ENCODE results near the gene TUB. TPM values are rescaled to one million over a fixed set of nuclear protein-coding genes. Genes with fewer than 3 reads are reported as not detected.

The TUB gene
- total and polyA plus RNA-seq, 2 donors (not counting 1 experiment from before 2014, with no cell fraction given): 0.06 to 0.10 TPM

GRCh38 chr11:8100605-8101004 is 19.6 kb downstream of the TUB start:
- TF ChIP-seq EZH2 (IDR thresholded peaks at IDR 0.05; ENCODE audit: borderline replicate concordance, insufficient read depth, low read depth, low read length, poor library complexity, severe bottlenecking): no peak
- TF ChIP-seq CTCF (IDR thresholded peaks at IDR 0.05): no peak
- Histone ChIP-seq H3K4me3 (ENCODE audit: control extremely low read depth in 1 of 5, extremely low read depth in 1 of 5, insufficient read depth in 1 of 5, low read depth in 2 of 5, low read length in 4 of 5) (no peak overlapping the region), H2AFZ (ENCODE audit: insufficient read depth, low read depth, low read length, poor library complexity, severe bottlenecking) (no peak overlapping the region), H3K4me2 (replicated peaks; ENCODE audit: low read depth, low read length, poor library complexity, severe bottlenecking) (no peak overlapping the region), H3K36me3 (replicated peaks in 1 of 2; ENCODE audit: control extremely low read depth in 1 of 2, control insufficient read depth in 1 of 2, extremely low read depth in 1 of 2, insufficient read depth in 2 of 2, low read length in 1 of 2) (peaks cover 0 to 10% of the 10 kb centered on the region in 2 experiments), H3K9me3 (ENCODE audit: control extremely low read depth in 1 of 3, control insufficient read depth in 2 of 3, insufficient read depth in 1 of 3, low read length in 2 of 3) (no peaks in the 10 kb centered on the region), H3K27ac (ENCODE audit: low read length in 2 of 2) (no peak overlapping the region), H3K4me1 (ENCODE audit: control insufficient read depth in 2 of 2, insufficient read depth in 2 of 2, low read length in 2 of 2) (no peaks in the 10 kb centered on the region), H3K79me2 (ENCODE audit: control insufficient read depth, insufficient read depth, low read length) (no peaks in the 10 kb centered on the region), H3K9ac (ENCODE audit: low read length) (no peak overlapping the region), H3K27me3 (replicated peaks in 1 of 4; ENCODE audit: control extremely low read depth in 1 of 4, control insufficient read depth in 3 of 4, insufficient read depth in 4 of 4, low read length in 3 of 4) (no peaks in the 10 kb centered on the region), H4K20me1 (ENCODE audit: control insufficient read depth, insufficient read depth, low read length, poor library complexity, severe bottlenecking) (no peaks in the 10 kb centered on the region)
- no peaks in the 10 kb centered on the region for H3K4me1 Mint-ChIP-seq
- 96% methylated on average over 7 of the region's 8 CpGs for WGBS (ENCODE audit: insufficient coverage)
- intact Hi-C loops (cut with micrococcal nuclease): no loop called here
- no peak overlapping the region for H3K4me3 Mint-ChIP-seq
- ATAC-seq (ENCODE audit: low read depth) (no peak), DNase-seq (no peak)
- ChIA-PET CTCF (interaction anchor here (1.0 to 6.9 kb wide), 12 partner anchors 8 to 1003 kb away, joined by 3 to 121 read pairs (median 6); no protein-coding TSS in a partner anchor), POLR2A (no interaction called here)
- no peak overlapping the region for H3K27ac Mint-ChIP-seq
- H3K27me3 Mint-ChIP-seq: no peaks in the 10 kb centered on the region
- no peaks in the 10 kb centered on the region for H3K9me3 Mint-ChIP-seq (ENCODE audit: insufficient read depth)

- ChIA-PET POLR2A (no interaction called here), CTCF (interaction anchor here (1.2 to 3.7 kb wide), 3 partner anchors 9 to 13 kb away, joined by 4 to 41 read pairs (median 35); no protein-coding TSS in a partner anchor)
- Histone ChIP-seq H3K27me3 (replicated peaks in 1 of 4; ENCODE audit: control extremely low read depth in 1 of 4, control insufficient read depth in 3 of 4, insufficient read depth in 4 of 4, low read length in 3 of 4) (no peaks in the 10 kb centered on the region), H2AFZ (ENCODE audit: insufficient read depth, low read depth, low read length, poor library complexity, severe bottlenecking) (no peak overlapping the region), H3K36me3 (replicated peaks in 1 of 2; ENCODE audit: control extremely low read depth in 1 of 2, control insufficient read depth in 1 of 2, extremely low read depth in 1 of 2, insufficient read depth in 2 of 2, low read length in 1 of 2) (peaks cover 0 to 17% of the 10 kb centered on the region in 2 experiments), H3K27ac (ENCODE audit: low read length in 2 of 2) (no peak overlapping the region), H3K79me2 (ENCODE audit: control insufficient read depth, insufficient read depth, low read length) (no peaks in the 10 kb centered on the region), H3K9me3 (ENCODE audit: control extremely low read depth in 1 of 3, control insufficient read depth in 2 of 3, insufficient read depth in 1 of 3, low read length in 2 of 3) (no peaks in the 10 kb centered on the region), H3K4me2 (replicated peaks; ENCODE audit: low read depth, low read length, poor library complexity, severe bottlenecking) (no peak overlapping the region), H4K20me1 (ENCODE audit: control insufficient read depth, insufficient read depth, low read length, poor library complexity, severe bottlenecking) (no peaks in the 10 kb centered on the region), H3K4me1 (ENCODE audit: control insufficient read depth in 2 of 2, insufficient read depth in 2 of 2, low read length in 2 of 2) (no peaks in the 10 kb centered on the region), H3K9ac (ENCODE audit: low read length) (no peak overlapping the region), H3K4me3 (ENCODE audit: control extremely low read depth in 1 of 5, extremely low read depth in 1 of 5, insufficient read depth in 1 of 5, low read depth in 2 of 5, low read length in 4 of 5) (no peak overlapping the region)
- 95% methylated on average over 10 of the region's 11 CpGs for WGBS (ENCODE audit: insufficient coverage)
- H3K4me3 Mint-ChIP-seq: no peak overlapping the region
- H3K27me3 Mint-ChIP-seq: no peaks in the 10 kb centered on the region
- no peak for ATAC-seq (ENCODE audit: low read depth)
- H3K4me1 Mint-ChIP-seq: no peaks in the 10 kb centered on the region
- H3K9me3 Mint-ChIP-seq (ENCODE audit: insufficient read depth): no peaks in the 10 kb centered on the region
- DNase-seq: no peak
- intact Hi-C loops (cut with micrococcal nuclease): no loop called here
- no peak overlapping the region for H3K27ac Mint-ChIP-seq
- TF ChIP-seq EZH2 (IDR thresholded peaks at IDR 0.05; ENCODE audit: borderline replicate concordance, insufficient read depth, low read depth, low read length, poor library complexity, severe bottlenecking): no peak
- TF ChIP-seq CTCF (IDR thresholded peaks at IDR 0.05): no peak
These were observed 20.4 kb downstream of the TUB start for GRCh38 chr11:8101421-8101820.

Data from B cell (primary cell).